22Rv1 (cell line): ENCODE results near the gene DHRS9.

Experiments
- H3K27ac ChIP-seq: fragments of 450-650 bp; 2 replicates; pipeline ENCODE4 v1.5.1; 2017
- CTCF ChIP-seq: fragments of 450-650 bp; IDR thresholded peaks from 2 replicates; pipeline ENCODE4 v1.5.1; 2017; ENCODE audit warnings: mild to moderate bottlenecking
- ZFX ChIP-seq: fragments of 450-650 bp; IDR thresholded peaks from 2 replicates; pipeline ENCODE4 v1.6.1; 2017; ENCODE audit warnings: antibody characterized with exemption, borderline replicate concordance

Gene DHRS9

GRCh38 chr2:169110419-169110818 is 41.1 kb downstream of the DHRS9 start:
- no peak for TF ChIP-seq ZFX
- no peak for TF ChIP-seq CTCF
- no peak overlapping the region for H3K27ac ChIP-seq

GRCh38 chr2:169110916-169111315 is 41.6 kb downstream of the DHRS9 start:
- TF ChIP-seq CTCF: no peak
- H3K27ac ChIP-seq: no peak overlapping the region

- TF ChIP-seq ZFX (no peak), CTCF (no peak)
Observed at GRCh38 chr2:169112841-169113240, 43.5 kb downstream of the DHRS9 start.

GRCh38 chr2:169114056-169114455 is 44.7 kb downstream of the DHRS9 start:
- TF ChIP-seq ZFX (no peak), CTCF (no peak)
- H3K27ac ChIP-seq: no peak overlapping the region

More at GRCh38 chr2:169112841-169113240, 43.5 kb downstream of the DHRS9 start:
- H3K27ac ChIP-seq: no peak overlapping the region

- TF ChIP-seq ZFX: no peak
- TF ChIP-seq CTCF: no peak
- H3K27ac ChIP-seq: no peak overlapping the region
Observed at GRCh38 chr2:169116327-169116726, 47.0 kb downstream of the DHRS9 start.

GRCh38 chr2:169116993-169117392 is 47.6 kb downstream of the DHRS9 start:
- TF ChIP-seq CTCF: no peak
- TF ChIP-seq ZFX: no peak

GRCh38 chr2:169118060-169118459 is 48.7 kb downstream of the DHRS9 start:
- no peak for TF ChIP-seq ZFX
- TF ChIP-seq CTCF: no peak
- no peak overlapping the region for H3K27ac ChIP-seq

More at GRCh38 chr2:169116993-169117392, 47.6 kb downstream of the DHRS9 start:
- H3K27ac ChIP-seq: no peak overlapping the region
